Adrenal gland (tissue), 5 donors: Measurements from ENCODE around the gene LDAH.

Experiments
- POLR2A ChIP-seq, 2 donors: fragments of 450-650 bp; IDR thresholded peaks; one replicate each; pipeline ENCODE4 v1.6.1; 2017; ENCODE audit warnings: antibody characterized with exemption in 2 of 2, mild to moderate bottlenecking in 2 of 2, moderate library complexity in 1 of 2
- TF ChIP-seq, protein P1 (sequence below), 6 experiments: fragments of 450-650 bp in 4 of 6; fragments of 200-600 bp in 2 of 6; sonication (generic) in 1 of 6; IDR thresholded peaks; 1 replicate in 5 of 6; 2 replicates in 1 of 6; pipeline versions ENCODE4 v1.5.1 to v1.8.0; 2016 to 2021; ENCODE audit warnings: antibody characterized with exemption in 6 of 6, mild to moderate bottlenecking in 2 of 6, moderate library complexity in 1 of 6
- donor health status: DM: no; HTN: no; CAD: no.

- TF ChIP-seq, protein P1, sequence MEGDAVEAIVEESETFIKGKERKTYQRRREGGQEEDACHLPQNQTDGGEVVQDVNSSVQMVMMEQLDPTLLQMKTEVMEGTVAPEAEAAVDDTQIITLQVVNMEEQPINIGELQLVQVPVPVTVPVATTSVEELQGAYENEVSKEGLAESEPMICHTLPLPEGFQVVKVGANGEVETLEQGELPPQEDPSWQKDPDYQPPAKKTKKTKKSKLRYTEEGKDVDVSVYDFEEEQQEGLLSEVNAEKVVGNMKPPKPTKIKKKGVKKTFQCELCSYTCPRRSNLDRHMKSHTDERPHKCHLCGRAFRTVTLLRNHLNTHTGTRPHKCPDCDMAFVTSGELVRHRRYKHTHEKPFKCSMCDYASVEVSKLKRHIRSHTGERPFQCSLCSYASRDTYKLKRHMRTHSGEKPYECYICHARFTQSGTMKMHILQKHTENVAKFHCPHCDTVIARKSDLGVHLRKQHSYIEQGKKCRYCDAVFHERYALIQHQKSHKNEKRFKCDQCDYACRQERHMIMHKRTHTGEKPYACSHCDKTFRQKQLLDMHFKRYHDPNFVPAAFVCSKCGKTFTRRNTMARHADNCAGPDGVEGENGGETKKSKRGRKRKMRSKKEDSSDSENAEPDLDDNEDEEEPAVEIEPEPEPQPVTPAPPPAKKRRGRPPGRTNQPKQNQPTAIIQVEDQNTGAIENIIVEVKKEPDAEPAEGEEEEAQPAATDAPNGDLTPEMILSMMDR (IDR thresholded peaks at IDR 0.05), result no peak
- no peak for TF ChIP-seq POLR2A (IDR thresholded peaks at IDR 0.05)
These were observed 155.8 kb downstream of the LDAH start for GRCh38 chr2:20667151-20667530.
